GM19468 (cell line): Measurements from ENCODE around the gene NBPF4.
"Not testable (repeated sequence)": the region's sequence is repeated elsewhere in the genome, so short reads cannot be mapped to it uniquely, and the experiment has no call there.

Experiments
- ATAC-seq: cut with Tn5 transposase; IDR thresholded peaks from one replicate; pipeline ENCODE4 v1.9.1; 2021; ENCODE audit warnings: mild to moderate bottlenecking, moderate library complexity, moderate number of reproducible peaks; ENCODE audit not compliant: unreplicated experiment; ENCODE audit errors: extremely low read depth

NBPF4 gene

DNA sequence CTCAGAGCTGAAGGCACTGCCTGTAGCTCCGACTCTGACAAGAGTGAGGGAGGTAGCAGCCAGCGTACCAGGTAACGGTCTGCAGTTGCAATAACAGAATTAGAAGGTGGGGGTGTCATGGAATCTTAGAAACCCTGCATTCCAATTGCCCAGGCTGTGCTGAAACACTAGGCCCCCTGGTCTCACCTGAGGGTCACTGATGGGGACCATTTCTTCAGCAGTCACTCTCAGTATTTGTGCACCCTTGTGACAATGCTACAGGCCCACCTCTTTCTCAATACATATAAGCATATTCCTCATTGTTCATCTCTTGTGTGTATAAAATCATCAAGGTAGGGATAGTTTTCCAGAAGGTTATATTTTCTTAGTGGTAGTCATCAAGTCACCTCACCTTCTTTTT lies at the start of gene NBPF4:
Gene NBPF4, minus strand, starts transcription at position 101 of the 400 bp plus-strand sequence. CDS start 315 bp downstream, outside the sequence.
- not testable (repeated sequence) for ATAC-seq

DNA sequence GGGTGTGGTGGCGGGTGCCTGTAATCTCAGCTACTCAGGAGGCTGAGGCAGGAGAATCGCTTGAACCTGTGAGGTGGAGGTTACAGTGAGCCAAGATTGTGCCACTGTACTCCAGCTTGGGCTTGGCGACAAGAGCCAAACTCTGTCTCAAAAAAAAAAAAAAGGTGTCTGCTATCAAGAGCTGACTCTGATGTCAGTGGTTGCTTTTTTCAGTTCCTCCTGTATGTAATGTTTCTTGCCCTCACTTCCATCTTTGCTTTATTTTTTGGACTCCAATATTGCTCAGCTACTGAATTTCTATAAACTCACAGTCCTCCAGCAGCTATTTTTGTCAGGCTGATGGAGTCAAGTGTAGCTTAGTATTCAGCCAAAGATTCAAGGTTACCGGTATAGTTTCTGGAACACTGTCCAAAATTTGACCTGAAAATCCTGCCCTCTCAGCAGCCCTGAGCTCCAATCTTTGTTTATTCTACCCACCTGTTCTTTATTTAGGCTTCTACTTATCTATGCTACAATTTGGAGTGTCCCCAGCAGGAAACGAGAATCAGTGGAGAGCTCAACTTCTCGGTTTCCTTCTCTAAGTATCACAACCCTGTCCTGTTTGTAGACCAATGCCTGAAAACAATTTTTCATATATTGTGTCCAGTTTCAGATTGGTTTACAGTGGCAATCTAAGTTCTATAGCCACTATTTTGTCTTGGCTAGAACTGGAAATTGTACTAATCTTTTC lies 38.8 kb upstream of the NBPF4 start:
- ATAC-seq: not testable (repeated sequence)

GRCh38 chr1:108272485-108273327 lies 28.8 kb upstream of the NBPF4 start:
- ATAC-seq: not testable (repeated sequence)

- not testable (repeated sequence) for ATAC-seq
These were observed 23.2 kb upstream of the NBPF4 start for GRCh38 chr1:108267097-108267496.

DNA sequence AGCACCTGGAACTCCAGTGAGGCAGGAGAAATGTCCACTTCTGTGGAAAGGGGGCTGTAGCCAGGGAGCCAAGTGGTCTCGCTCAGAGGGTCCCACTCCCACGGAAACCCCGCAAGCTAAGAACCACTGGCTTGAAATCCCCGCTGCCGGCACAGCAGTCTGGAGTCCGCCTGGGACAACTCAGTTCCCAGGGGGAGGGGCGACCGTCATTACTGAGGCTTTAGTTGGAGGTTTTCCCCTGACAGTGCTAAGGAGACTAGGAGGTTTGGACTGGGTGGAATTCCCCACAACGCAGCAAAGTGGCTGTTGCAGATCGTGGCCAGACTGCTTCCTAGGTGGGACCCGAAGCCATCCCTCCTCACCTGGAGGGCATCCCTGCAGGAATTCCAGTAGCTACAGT lies 18.1 kb upstream of the NBPF4 start:
- ATAC-seq: not testable (repeated sequence)

DNA sequence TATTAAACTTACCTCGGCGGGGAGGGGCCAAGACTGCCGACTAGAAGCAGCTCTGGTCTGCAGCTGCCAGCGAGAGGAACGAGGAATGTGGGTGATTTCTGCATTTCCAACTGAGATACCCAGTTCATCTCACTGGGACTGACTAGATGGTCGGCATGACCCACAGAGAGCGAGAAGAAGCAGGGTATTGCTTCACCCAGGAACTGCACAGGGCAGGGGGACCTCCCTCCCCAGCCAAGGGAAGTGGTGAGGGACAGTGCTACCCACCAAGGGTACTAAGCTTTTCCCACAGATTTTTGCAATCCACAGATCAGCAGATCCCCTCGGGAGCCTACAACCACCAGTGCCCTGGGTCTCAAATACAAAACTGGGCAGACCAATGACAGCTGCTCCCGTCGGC lies 17.6 kb upstream of the NBPF4 start:
- ATAC-seq: not testable (repeated sequence)

GRCh38 chr1:108260578-108261259 lies 16.8 kb upstream of the NBPF4 start:
- ATAC-seq: not testable (repeated sequence)

- ATAC-seq: peak; percentile 25
These were observed 11.6 kb upstream of the NBPF4 start for GRCh38 chr1:108255426-108255825.

- ATAC-seq: not testable (repeated sequence)
These were observed 4.5 kb downstream of the NBPF4 start for GRCh38 chr1:108239426-108239825.

DNA sequence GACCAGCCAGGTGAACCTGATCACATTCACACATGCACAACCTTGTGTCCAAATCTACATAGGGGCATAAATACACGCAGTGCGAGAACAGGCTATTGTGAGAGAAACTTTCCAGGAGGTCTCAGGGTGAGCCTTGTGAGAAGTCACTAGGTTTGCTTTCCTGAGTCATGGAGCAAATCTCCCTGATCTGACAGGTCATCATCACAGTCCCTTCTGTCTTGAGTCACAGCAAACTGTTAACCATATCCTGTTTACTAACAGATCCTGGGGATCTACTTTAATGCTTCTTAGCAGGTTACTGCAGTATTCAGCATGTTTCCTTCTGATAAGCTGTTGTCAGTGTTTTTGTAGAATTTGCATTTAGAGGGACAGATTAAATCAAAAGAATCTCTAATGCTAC lies 8.6 kb downstream of the NBPF4 start:
- not testable (repeated sequence) for ATAC-seq

- ATAC-seq: not testable (repeated sequence)
These were observed 11.7 kb downstream of the NBPF4 start for GRCh38 chr1:108232183-108232582.

- ATAC-seq: not testable (repeated sequence)
These were observed 13.9 kb downstream of the NBPF4 start for GRCh38 chr1:108229976-108230375.

DNA sequence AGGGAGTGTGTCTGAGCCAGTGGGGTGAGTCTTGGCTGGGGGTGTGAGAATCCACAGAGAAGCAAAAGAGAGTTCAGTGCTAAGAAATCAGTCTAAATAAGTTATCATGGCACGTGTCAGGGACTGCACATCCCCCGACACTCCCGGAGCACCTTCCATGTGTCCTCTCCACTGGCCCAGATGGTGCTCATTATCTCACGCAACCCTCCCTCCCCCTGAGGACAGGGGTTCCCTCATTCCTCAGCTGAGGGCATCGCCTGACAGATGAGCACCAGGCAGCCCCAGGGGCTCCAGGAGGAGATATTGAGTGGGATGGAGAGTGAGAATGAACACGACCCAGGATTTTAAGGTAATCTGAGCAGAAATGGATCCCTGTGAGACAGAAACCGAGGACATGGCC lies 16.1 kb downstream of the NBPF4 start:
- not testable (repeated sequence) for ATAC-seq

DNA sequence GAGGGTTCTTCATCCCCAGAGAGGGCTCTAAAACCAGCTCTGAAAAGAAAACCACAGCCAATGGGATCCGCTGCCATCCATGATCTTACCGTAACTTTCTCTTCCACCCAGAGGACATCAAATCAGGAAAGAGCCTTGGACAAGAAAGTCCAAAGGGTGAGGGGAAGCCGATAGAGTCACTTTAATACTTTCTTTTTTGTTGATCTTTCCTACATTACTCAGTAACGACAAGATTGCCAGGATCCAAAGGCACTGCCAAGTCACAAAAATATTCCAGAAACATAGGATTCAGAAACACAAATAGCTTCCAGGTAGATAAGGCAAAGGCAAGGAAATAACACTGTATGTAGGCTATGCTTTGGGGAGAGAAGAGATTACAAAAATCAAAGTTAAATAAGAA lies 17.0 kb downstream of the NBPF4 start:
- not testable (repeated sequence) for ATAC-seq

DNA sequence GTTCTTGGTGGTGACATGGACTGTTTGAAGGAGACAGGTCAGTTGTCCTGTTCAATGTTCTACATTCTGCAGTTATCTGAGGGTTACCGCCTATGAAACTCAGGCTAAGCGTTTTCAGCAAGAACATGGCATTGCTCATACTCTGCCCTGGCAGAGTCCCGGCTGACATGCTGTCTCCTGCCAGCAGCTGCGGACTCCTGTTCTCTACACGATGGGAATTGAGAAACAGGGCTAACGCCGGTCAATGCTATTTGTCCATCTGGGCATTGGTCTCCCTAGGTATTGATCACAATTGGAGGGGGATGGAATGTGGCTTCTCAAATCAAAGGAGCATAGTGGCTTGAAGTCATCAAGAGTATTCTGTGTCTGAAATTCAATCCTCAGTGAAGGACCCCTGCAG lies 20.6 kb downstream of the NBPF4 start:
- ATAC-seq: not testable (repeated sequence)

DNA sequence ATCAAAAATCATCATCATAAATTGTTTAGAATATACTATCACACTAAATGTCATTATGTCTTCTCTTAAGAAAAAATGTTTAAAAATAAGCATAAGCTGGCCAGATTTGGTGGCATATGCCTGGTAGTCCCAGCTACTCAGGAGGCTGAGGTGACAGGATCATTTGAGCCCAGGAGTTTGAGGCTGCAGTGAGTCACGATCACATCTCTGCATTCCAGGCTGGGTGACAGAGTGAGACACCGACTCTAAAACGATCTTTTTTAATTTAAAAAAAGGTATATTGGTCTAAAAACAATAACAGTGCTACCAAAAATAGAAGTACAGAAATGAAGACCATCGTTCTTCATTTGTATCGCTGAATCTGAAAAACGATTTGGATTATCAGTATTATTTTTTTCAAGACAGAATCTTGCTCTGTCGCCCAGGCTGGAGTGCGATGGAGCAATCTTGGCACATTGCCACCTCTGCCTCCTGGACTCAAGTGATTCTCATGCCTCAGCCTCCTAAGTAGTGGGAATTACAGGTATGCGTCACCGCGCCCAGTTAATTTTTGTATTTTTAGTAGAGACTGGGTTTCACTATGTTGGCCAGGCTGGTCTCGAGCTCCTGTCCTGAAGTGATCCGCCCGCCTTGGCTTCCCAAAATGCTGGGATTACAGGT lies 26.2 kb downstream of the NBPF4 start:
- ATAC-seq: not testable (repeated sequence)

- ATAC-seq: not testable (repeated sequence)
These were observed 26.9 kb downstream of the NBPF4 start for GRCh38 chr1:108217007-108217406.

- ATAC-seq: not testable (repeated sequence)
These were observed 27.6 kb downstream of the NBPF4 start for GRCh38 chr1:108216028-108216890.
